ENCODE results near the gene THOC1. TPM values are rescaled to one million over a fixed set of nuclear protein-coding genes. Genes with fewer than 3 reads are reported as not detected.

THOC1 gene
- total and polyA plus RNA-seq, 2 experiments from 2014 or later = 73.0 to 108 TPM

DNA sequence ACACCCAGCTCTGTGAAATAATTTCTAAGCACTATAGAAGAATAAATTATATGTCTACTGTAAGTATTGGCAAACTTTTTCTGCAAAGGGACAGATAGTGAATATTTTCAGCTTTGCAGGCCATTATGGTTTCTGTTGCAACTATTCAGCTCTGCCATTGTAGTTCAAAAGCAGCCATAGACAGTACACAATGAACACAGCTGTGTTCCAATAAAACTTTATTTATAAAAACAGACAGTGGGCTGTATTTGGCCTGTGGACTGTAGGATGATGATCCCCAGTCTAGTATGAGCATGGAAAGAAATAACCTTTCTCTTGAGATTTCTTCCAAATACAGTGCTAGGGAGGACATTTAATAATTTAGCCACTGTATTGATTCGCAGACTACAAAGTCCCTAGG is 35.2 kb upstream of the THOC1 start:
- TF ChIP-seq EZH2phosphoT487 (IDR thresholded peaks at IDR 0.05; ENCODE audit: unreplicated experiment) = no peak
- TF ChIP-seq STAT1 (IDR thresholded peaks at IDR 0.05; ENCODE audit: unreplicated experiment) = no peak
- no peak for TF ChIP-seq ETS1 (IDR thresholded peaks at IDR 0.05)
- no peak for TF ChIP-seq ZNF114 (CRISPR knock-in tag; IDR thresholded peaks at IDR 0.05)
- TF ChIP-seq, protein P1, sequence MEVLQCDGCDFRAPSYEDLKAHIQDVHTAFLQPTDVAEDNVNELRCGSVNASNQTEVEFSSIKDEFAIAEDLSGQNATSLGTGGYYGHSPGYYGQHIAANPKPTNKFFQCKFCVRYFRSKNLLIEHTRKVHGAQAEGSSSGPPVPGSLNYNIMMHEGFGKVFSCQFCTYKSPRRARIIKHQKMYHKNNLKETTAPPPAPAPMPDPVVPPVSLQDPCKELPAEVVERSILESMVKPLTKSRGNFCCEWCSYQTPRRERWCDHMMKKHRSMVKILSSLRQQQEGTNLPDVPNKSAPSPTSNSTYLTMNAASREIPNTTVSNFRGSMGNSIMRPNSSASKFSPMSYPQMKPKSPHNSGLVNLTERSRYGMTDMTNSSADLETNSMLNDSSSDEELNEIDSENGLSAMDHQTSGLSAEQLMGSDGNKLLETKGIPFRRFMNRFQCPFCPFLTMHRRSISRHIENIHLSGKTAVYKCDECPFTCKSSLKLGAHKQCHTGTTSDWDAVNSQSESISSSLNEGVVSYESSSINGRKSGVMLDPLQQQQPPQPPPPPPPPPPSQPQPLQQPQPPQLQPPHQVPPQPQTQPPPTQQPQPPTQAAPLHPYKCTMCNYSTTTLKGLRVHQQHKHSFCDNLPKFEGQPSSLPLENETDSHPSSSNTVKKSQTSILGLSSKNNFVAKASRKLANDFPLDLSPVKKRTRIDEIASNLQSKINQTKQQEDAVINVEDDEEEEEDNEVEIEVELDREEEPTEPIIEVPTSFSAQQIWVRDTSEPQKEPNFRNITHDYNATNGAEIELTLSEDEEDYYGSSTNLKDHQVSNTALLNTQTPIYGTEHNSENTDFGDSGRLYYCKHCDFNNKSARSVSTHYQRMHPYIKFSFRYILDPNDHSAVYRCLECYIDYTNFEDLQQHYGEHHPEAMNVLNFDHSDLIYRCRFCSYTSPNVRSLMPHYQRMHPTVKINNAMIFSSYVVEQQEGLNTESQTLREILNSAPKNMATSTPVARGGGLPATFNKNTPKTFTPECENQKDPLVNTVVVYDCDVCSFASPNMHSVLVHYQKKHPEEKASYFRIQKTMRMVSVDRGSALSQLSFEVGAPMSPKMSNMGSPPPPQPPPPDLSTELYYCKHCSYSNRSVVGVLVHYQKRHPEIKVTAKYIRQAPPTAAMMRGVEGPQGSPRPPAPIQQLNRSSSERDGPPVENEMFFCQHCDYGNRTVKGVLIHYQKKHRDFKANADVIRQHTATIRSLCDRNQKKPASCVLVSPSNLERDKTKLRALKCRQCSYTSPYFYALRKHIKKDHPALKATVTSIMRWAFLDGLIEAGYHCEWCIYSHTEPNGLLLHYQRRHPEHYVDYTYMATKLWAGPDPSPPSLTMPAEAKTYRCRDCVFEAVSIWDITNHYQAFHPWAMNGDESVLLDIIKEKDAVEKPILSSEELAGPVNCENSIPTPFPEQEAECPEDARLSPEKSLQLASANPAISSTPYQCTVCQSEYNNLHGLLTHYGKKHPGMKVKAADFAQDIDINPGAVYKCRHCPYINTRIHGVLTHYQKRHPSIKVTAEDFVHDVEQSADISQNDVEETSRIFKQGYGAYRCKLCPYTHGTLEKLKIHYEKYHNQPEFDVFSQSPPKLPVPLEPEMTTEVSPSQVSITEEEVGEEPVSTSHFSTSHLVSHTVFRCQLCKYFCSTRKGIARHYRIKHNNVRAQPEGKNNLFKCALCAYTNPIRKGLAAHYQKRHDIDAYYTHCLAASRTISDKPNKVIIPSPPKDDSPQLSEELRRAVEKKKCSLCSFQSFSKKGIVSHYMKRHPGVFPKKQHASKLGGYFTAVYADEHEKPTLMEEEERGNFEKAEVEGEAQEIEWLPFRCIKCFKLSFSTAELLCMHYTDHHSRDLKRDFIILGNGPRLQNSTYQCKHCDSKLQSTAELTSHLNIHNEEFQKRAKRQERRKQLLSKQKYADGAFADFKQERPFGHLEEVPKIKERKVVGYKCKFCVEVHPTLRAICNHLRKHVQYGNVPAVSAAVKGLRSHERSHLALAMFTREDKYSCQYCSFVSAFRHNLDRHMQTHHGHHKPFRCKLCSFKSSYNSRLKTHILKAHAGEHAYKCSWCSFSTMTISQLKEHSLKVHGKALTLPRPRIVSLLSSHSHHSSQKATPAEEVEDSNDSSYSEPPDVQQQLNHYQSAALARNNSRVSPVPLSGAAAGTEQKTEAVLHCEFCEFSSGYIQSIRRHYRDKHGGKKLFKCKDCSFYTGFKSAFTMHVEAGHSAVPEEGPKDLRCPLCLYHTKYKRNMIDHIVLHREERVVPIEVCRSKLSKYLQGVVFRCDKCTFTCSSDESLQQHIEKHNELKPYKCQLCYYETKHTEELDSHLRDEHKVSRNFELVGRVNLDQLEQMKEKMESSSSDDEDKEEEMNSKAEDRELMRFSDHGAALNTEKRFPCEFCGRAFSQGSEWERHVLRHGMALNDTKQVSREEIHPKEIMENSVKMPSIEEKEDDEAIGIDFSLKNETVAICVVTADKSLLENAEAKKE (CRISPR knock-in tag; IDR thresholded peaks at IDR 0.05) = no peak
- no peak for TF ChIP-seq EZH2 (IDR thresholded peaks at IDR 0.05; ENCODE audit: low read depth, unreplicated experiment)
- TF ChIP-seq, protein P2, sequence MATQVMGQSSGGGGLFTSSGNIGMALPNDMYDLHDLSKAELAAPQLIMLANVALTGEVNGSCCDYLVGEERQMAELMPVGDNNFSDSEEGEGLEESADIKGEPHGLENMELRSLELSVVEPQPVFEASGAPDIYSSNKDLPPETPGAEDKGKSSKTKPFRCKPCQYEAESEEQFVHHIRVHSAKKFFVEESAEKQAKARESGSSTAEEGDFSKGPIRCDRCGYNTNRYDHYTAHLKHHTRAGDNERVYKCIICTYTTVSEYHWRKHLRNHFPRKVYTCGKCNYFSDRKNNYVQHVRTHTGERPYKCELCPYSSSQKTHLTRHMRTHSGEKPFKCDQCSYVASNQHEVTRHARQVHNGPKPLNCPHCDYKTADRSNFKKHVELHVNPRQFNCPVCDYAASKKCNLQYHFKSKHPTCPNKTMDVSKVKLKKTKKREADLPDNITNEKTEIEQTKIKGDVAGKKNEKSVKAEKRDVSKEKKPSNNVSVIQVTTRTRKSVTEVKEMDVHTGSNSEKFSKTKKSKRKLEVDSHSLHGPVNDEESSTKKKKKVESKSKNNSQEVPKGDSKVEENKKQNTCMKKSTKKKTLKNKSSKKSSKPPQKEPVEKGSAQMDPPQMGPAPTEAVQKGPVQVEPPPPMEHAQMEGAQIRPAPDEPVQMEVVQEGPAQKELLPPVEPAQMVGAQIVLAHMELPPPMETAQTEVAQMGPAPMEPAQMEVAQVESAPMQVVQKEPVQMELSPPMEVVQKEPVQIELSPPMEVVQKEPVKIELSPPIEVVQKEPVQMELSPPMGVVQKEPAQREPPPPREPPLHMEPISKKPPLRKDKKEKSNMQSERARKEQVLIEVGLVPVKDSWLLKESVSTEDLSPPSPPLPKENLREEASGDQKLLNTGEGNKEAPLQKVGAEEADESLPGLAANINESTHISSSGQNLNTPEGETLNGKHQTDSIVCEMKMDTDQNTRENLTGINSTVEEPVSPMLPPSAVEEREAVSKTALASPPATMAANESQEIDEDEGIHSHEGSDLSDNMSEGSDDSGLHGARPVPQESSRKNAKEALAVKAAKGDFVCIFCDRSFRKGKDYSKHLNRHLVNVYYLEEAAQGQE (IDR thresholded peaks at IDR 0.05; ENCODE audit: unreplicated experiment) = no peak
- no peak for TF ChIP-seq JUNB (IDR thresholded peaks at IDR 0.05; ENCODE audit: unreplicated experiment)
- TF ChIP-seq ZNF331 (CRISPR knock-in tag; IDR thresholded peaks at IDR 0.05; ENCODE audit: low read depth) = no peak
- TF ChIP-seq POLR2AphosphoS5 (IDR thresholded peaks at IDR 0.05; ENCODE audit: low read depth) = no peak
- no peak for TF ChIP-seq CREB1 (CRISPR knock-in tag; IDR thresholded peaks at IDR 0.05; ENCODE audit: low read depth)
- TF ChIP-seq CTCF (conservative IDR thresholded peaks at IDR 0.05; ENCODE audit: low read depth in 2 of 2) = no peak
- DNase-seq (ENCODE audit: low spot score) (no peak), ATAC-seq (no peak)
- no peaks in the 10 kb centered on the region; the same call in 2 of the 3 replicates for H3K9me3 Mint-ChIP-seq
- no peak overlapping the region for H3K27ac ChIP-seq (ENCODE audit: low read depth)
- peaks cover 40% of the 10 kb centered on the region for H3K4me1 Mint-ChIP-seq
- H3K27me3 Mint-ChIP-seq (ENCODE audit: insufficient read depth, low read depth, poor library complexity) = peaks cover 4% of the 10 kb centered on the region
- no peaks in the 10 kb centered on the region for H3K9me2 ChIP-seq (ENCODE audit: insufficient read depth)
- H3K36me3 ChIP-seq (ENCODE audit: insufficient read depth) = no peaks in the 10 kb centered on the region
- no peaks in the 10 kb centered on the region for H3K36me3 Mint-ChIP-seq (ENCODE audit: low read depth)
- H3F3A ChIP-seq (replicated peaks; ENCODE audit: low read depth) = no peaks in the 10 kb centered on the region
- no peak overlapping the region for H3K27ac Mint-ChIP-seq
- H3K4me1 ChIP-seq (ENCODE audit: insufficient read depth) = peaks cover 25% of the 10 kb centered on the region
- no peaks in the 10 kb centered on the region for H4K20me1 ChIP-seq (replicated peaks; ENCODE audit: insufficient read depth)
- H2AFZ ChIP-seq = peak overlapping the region; percentile 96; the same call in 1 of the 2 replicates
- H3K4me2 ChIP-seq = no peak overlapping the region
- no peaks in the 10 kb centered on the region for H3K79me2 ChIP-seq (replicated peaks; ENCODE audit: insufficient read depth)
- no peaks in the 10 kb centered on the region for H3K27me3 ChIP-seq (ENCODE audit: insufficient read depth)
- no peak overlapping the region for H3K4me3 ChIP-seq
- H3K4me3 Mint-ChIP-seq = no peak overlapping the region

All from GM23338 (cell line).